Measurements from ENCODE around the gene NDUFA11. TPM values are rescaled to one million over a fixed set of nuclear protein-coding genes. Genes with fewer than 3 reads are reported as not detected.
"Not testable (repeated sequence)": the region's sequence is repeated elsewhere in the genome, so short reads cannot be mapped to it uniquely, and the experiment has no call there.

Gene NDUFA11
- total RNA-seq, 2 donors from 2014 or later = 503 to 537 TPM

GRCh38 chr19:5894704-5895349 is 8.8 kb downstream of the NDUFA11 start:
- intact Hi-C loops (cut with DNase I) = loop anchor here (2.0 to 5.0 kb wide), 3 partner anchors 68 to 93 kb away; partner anchors contain the start of gene NRTN (in 1 of the 2)
- no peak for DNase-seq
- peak; percentile 1 to 24 for ATAC-seq

- ATAC-seq (peak; percentile 76 to 80), DNase-seq (peak; percentile 84)
- intact Hi-C loops (cut with DNase I) = loop anchor here (2.0 to 5.0 kb wide), 3 partner anchors 67 to 92 kb away; partner anchors contain the start of gene NRTN (in 1 of the 2)
Measured at GRCh38 chr19:5893907-5894703, 9.5 kb downstream of the NDUFA11 start.

- intact Hi-C loops (cut with DNase I) = loop anchor here (5.0 kb wide), 2 partner anchors 66 to 91 kb away; no protein-coding TSS in a partner anchor
- no peak for DNase-seq
- ATAC-seq = no peak
Measured at GRCh38 chr19:5893296-5893903, 10.2 kb downstream of the NDUFA11 start.

- intact Hi-C loops (cut with DNase I) = loop anchor here (5.0 kb wide), 2 partner anchors 66 to 91 kb away; no protein-coding TSS in a partner anchor
- ATAC-seq = no peak
- DNase-seq = no peak
Measured at GRCh38 chr19:5892772-5893275, 10.8 kb downstream of the NDUFA11 start.

- peak; percentile 64 for DNase-seq
- intact Hi-C loops (cut with DNase I) = loop anchor here (5.0 kb wide), 2 partner anchors 65 to 90 kb away; no protein-coding TSS in a partner anchor
- peak; percentile 43 to 54 for ATAC-seq
Measured at GRCh38 chr19:5891938-5892771, 11.4 kb downstream of the NDUFA11 start.

GRCh38 chr19:5891572-5891937 is 12.0 kb downstream of the NDUFA11 start:
- intact Hi-C loops (cut with DNase I) = loop anchor here (5.0 kb wide), 2 partner anchors 64 to 89 kb away; no protein-coding TSS in a partner anchor
- DNase-seq = no peak
- ATAC-seq = no peak

- DNase-seq (no peak), ATAC-seq (no peak)
- intact Hi-C loops (cut with DNase I) = loop anchor here (5.0 kb wide), 2 partner anchors 63 to 88 kb away; no protein-coding TSS in a partner anchor
Measured at GRCh38 chr19:5890099-5890498, 13.5 kb downstream of the NDUFA11 start.

GRCh38 chr19:5889288-5889971 is 14.2 kb downstream of the NDUFA11 start:
- DNase-seq = no peak
- intact Hi-C loops (cut with DNase I) = no loop called here
- ATAC-seq = no peak

GRCh38 chr19:5884065-5884811 is 19.4 kb downstream of the NDUFA11 start:
- ATAC-seq; DNase-seq; intact Hi-C loops (cut with DNase I): not testable (repeated sequence)

- intact Hi-C loops (cut with DNase I); DNase-seq; ATAC-seq: not testable (repeated sequence)
Measured at GRCh38 chr19:5883157-5883873, 20.3 kb downstream of the NDUFA11 start.

- ATAC-seq = no peak
- no peak for DNase-seq
- intact Hi-C loops (cut with DNase I) = no loop called here
Measured at GRCh38 chr19:5882421-5882968, 21.1 kb downstream of the NDUFA11 start.

- intact Hi-C loops (cut with DNase I) = no loop called here
- ATAC-seq = no peak
- no peak for DNase-seq
Measured at GRCh38 chr19:5881543-5882299, 21.9 kb downstream of the NDUFA11 start.

GRCh38 chr19:5880604-5881078 is 22.9 kb downstream of the NDUFA11 start:
- DNase-seq = peak; percentile 73
- intact Hi-C loops (cut with DNase I) = no loop called here
- peak; percentile 91 to 92 for ATAC-seq

GRCh38 chr19:5880196-5880595 is 23.4 kb downstream of the NDUFA11 start:
- ATAC-seq = no peak
- intact Hi-C loops (cut with DNase I) = no loop called here
- no peak for DNase-seq

GRCh38 chr19:5877882-5878281 is 25.7 kb downstream of the NDUFA11 start:
- no peak for DNase-seq
- intact Hi-C loops (cut with DNase I) = no loop called here
- no peak for ATAC-seq

- intact Hi-C loops (cut with DNase I) = no loop called here
- DNase-seq = no peak
- ATAC-seq = no peak
Measured at GRCh38 chr19:5877427-5877826, 26.2 kb downstream of the NDUFA11 start.
